ENCODE measurements around the gene FBXL7. TPM values are rescaled to one million over a fixed set of nuclear protein-coding genes. Genes with fewer than 3 reads are reported as not detected.

FBXL7 gene
- total and polyA plus RNA-seq, 9 of the 15 experiments (the other 6 are each of a cell fraction or from before 2014, with no cell fraction given): 0.04 to 0.08 TPM; not detected in 7

- TF ChIP-seq CUX1 (CRISPR knock-in tag; IDR thresholded peaks at IDR 0.05) (no peak), BACH1 (tag; IDR thresholded peaks at IDR 0.05) (no peak), HMG20B (CRISPR knock-in tag; IDR thresholded peaks at IDR 0.05) (no peak)
Measured at GRCh38 chr5:15946026-15946425, 446.0 kb downstream of the FBXL7 start (continued).

- no peak overlapping the region for H3K4me3 ChIP-seq
- no peak overlapping the region for H3K27ac ChIP-seq (ENCODE audit: extremely low read depth, low read depth, low read length)
- no peak overlapping the region for H3K4me2 ChIP-seq (ENCODE audit: insufficient read depth, low read length)
- H4K20me1 ChIP-seq (replicated peaks; ENCODE audit: control insufficient read depth, insufficient read depth, low read length): no peaks in the 10 kb centered on the region
- intact Hi-C loops (cut with micrococcal nuclease) (no loop called here), in situ Hi-C loops (cut with MboI) (no loop called here)
- H3K79me2 ChIP-seq (ENCODE audit: control insufficient read depth, insufficient read depth, low read length): no peaks in the 10 kb centered on the region
- H3K9me1 ChIP-seq (ENCODE audit: control insufficient read depth, insufficient read depth, low read length): no peaks in the 10 kb centered on the region
- ChIA-PET CTCF (ENCODE audit: low intra/inter-chr PET ratio) (no interaction called here), POLR2A (no interaction called here)
- BruUV-seq (replicated peaks): no TSS peak
- ATAC-seq: no peak
- no peak for FAIRE-seq
- DNase-seq (ENCODE audit: extremely low read depth in 1 of 4, low spot score in 3 of 4): no peak
- H3K27me3 ChIP-seq (ENCODE audit: control insufficient read depth in 2 of 2, insufficient read depth in 2 of 2, low read length in 2 of 2): no peaks in the 10 kb centered on the region
- no peaks in the 10 kb centered on the region for H3K36me3 ChIP-seq (ENCODE audit: control insufficient read depth, insufficient read depth, low read length)
- no peaks in the 10 kb centered on the region for H3K4me1 ChIP-seq (replicated peaks in 1 of 2; ENCODE audit: control insufficient read depth in 2 of 2, insufficient read depth in 2 of 2, low read length in 2 of 2)
- H2AFZ ChIP-seq (ENCODE audit: low read depth, low read length): no peak overlapping the region
- 0% methylated on average over 3 of the region's 3 CpGs for WGBS (ENCODE audit: insufficient coverage, low coverage, missing lambda C conversion rate)
- no peak overlapping the region for H3K9ac ChIP-seq (ENCODE audit: insufficient read depth in 1 of 2, low read depth in 2 of 2, low read length in 2 of 2)
- no peaks in the 10 kb centered on the region; the same call in 1 of the 2 replicates for H3K9me3 ChIP-seq (replicated peaks; ENCODE audit: control insufficient read depth, insufficient read depth, low read depth, low read length)
- TF ChIP-seq ZBTB17 (CRISPR knock-in tag; IDR thresholded peaks at IDR 0.05): no peak
- no peak for TF ChIP-seq POLR2A (conservative IDR thresholded peaks at IDR 0.05)
- TF ChIP-seq ZNF644 (tag; IDR thresholded peaks at IDR 0.05; ENCODE audit: low read depth): no peak
- TF ChIP-seq MTA3 (IDR thresholded peaks at IDR 0.05; ENCODE audit: borderline replicate concordance): no peak
- no peak for TF ChIP-seq ZNF668 (CRISPR knock-in tag; IDR thresholded peaks at IDR 0.05)
- TF ChIP-seq NKRF (IDR thresholded peaks at IDR 0.05; ENCODE audit: borderline replicate concordance): no peak
- TF ChIP-seq ZNF24 (IDR thresholded peaks at IDR 0.05): no peak
- TF ChIP-seq POLR2AphosphoS5 (IDR thresholded peaks at IDR 0.05; ENCODE audit: control insufficient read depth, insufficient read depth, low read depth, low read length): no peak
- TF ChIP-seq BRCA1 (IDR thresholded peaks at IDR 0.05): no peak
- no peak for TF ChIP-seq BRCA1 (CRISPR knock-in tag; IDR thresholded peaks at IDR 0.05)
- TF ChIP-seq ZNF57 (CRISPR knock-in tag; IDR thresholded peaks at IDR 0.05): no peak
- TF ChIP-seq GTF2B (IDR thresholded peaks at IDR 0.05; ENCODE audit: extremely low read depth, insufficient read length): no peak
- TF ChIP-seq ELF1 (tag; IDR thresholded peaks at IDR 0.05): no peak
Measured at GRCh38 chr5:15948190-15948589, 448.2 kb downstream of the FBXL7 start.

All from K562 (cell line).